ENCODE measurements around the gene FAM151A.

DNA sequence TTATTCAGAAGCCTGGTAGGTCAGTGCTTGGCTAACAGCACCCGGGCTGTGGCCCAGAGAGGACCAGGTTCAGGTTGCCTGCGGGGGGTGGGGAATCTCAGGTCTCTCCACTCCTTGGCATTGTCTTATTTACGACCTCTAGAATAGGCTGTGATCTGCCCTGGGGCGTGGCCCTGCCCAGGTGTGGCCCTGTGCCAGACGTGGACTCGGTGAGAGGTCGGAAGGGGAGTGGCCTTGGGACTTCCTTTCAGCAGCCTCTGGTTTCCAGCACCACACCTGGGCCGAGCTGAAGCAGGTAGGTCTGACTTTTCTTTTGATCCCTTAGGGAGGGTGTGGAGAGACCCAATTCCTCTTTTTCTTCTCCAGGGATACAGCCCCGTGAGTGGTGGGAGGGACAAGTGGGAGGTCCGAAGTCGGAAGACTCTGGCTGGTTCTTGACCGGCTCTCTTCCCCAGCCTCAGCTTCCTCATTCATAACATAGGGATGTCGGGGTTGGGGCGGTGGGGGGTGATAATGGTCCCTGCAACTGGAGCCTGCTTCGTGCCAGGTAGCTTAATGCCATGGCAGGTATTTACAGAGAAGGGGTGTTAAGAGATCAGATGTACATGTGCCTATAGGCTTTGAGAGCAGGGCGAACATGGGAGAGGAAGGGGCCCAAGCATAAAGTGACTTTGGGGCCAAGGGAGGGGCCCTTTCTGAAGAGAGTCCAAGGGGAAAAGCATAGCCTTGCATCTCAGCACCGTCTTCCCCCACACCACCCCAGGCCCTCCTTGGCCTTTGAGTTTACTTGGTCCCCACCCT lies 58.8 kb downstream of the FAM151A start:
- TF ChIP-seq, protein P1, sequence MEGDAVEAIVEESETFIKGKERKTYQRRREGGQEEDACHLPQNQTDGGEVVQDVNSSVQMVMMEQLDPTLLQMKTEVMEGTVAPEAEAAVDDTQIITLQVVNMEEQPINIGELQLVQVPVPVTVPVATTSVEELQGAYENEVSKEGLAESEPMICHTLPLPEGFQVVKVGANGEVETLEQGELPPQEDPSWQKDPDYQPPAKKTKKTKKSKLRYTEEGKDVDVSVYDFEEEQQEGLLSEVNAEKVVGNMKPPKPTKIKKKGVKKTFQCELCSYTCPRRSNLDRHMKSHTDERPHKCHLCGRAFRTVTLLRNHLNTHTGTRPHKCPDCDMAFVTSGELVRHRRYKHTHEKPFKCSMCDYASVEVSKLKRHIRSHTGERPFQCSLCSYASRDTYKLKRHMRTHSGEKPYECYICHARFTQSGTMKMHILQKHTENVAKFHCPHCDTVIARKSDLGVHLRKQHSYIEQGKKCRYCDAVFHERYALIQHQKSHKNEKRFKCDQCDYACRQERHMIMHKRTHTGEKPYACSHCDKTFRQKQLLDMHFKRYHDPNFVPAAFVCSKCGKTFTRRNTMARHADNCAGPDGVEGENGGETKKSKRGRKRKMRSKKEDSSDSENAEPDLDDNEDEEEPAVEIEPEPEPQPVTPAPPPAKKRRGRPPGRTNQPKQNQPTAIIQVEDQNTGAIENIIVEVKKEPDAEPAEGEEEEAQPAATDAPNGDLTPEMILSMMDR (IDR thresholded peaks at IDR 0.05) = no peak
- TF ChIP-seq POLR2A (IDR thresholded peaks at IDR 0.05) = no peak

Measured in adrenal gland (tissue), 5 donors.